ENCODE measurements around the gene SYCE1.
"Not testable (repeated sequence)": the region's sequence is repeated elsewhere in the genome, so short reads cannot be mapped to it uniquely, and the experiment has no call there.

Gene SYCE1

GRCh38 chr10:133565441-133566294, at the start of gene SYCE1:
Gene SYCE1 (minus strand): TSS chr10:133565583. CDS start chr10:133565529, 54 bp downstream.
- no peak for DNase-seq

GRCh38 chr10:133614830-133615580, 49.6 kb upstream of the SYCE1 start:
- peak; percentile 44 for DNase-seq

- DNase-seq: no peak
Measured at GRCh38 chr10:133613699-133614098, 48.3 kb upstream of the SYCE1 start.

- no peak for DNase-seq
Measured at GRCh38 chr10:133611079-133611478, 45.7 kb upstream of the SYCE1 start.

GRCh38 chr10:133608855-133609254, 43.5 kb upstream of the SYCE1 start:
- DNase-seq: no peak

- not testable (repeated sequence) for DNase-seq
Measured at GRCh38 chr10:133603434-133603833, 38.1 kb upstream of the SYCE1 start.

GRCh38 chr10:133600657-133601056, 35.3 kb upstream of the SYCE1 start:
- no peak for DNase-seq

GRCh38 chr10:133599869-133600268, 34.5 kb upstream of the SYCE1 start:
- DNase-seq: not testable (repeated sequence)

- no peak for DNase-seq
Measured at GRCh38 chr10:133592716-133593115, 27.3 kb upstream of the SYCE1 start.

- no peak for DNase-seq
Measured at GRCh38 chr10:133590970-133591359, 25.6 kb upstream of the SYCE1 start.

- no peak for DNase-seq
Measured at GRCh38 chr10:133590226-133590969, 25.0 kb upstream of the SYCE1 start.

- DNase-seq: not testable (repeated sequence)
Measured at GRCh38 chr10:133577037-133577436, 11.7 kb upstream of the SYCE1 start.

- not testable (repeated sequence) for DNase-seq
Measured at GRCh38 chr10:133573460-133573859, 8.1 kb upstream of the SYCE1 start.

GRCh38 chr10:133572055-133572454, 6.7 kb upstream of the SYCE1 start:
- DNase-seq: not testable (repeated sequence)

- DNase-seq: not testable (repeated sequence)
Measured at GRCh38 chr10:133569801-133570200, 4.4 kb upstream of the SYCE1 start.

GRCh38 chr10:133568831-133569527, 3.6 kb upstream of the SYCE1 start:
- not testable (repeated sequence) for DNase-seq

GRCh38 chr10:133568287-133568614, 2.9 kb upstream of the SYCE1 start:
- no peak for DNase-seq

GRCh38 chr10:133567609-133568286, 2.4 kb upstream of the SYCE1 start:
- no peak for DNase-seq

GRCh38 chr10:133567119-133567518, 1.7 kb upstream of the SYCE1 start:
- no peak for DNase-seq

GRCh38 chr10:133564816-133565215, 567 bp downstream of the SYCE1 start:
- DNase-seq: no peak

- DNase-seq: no peak
Measured at GRCh38 chr10:133559216-133559615, 6.2 kb downstream of the SYCE1 start.

GRCh38 chr10:133557381-133557780, 8.0 kb downstream of the SYCE1 start:
- DNase-seq: no peak

Data from DMS 273 treated with DMSO at 0.1 percent for 48 hours (cell line).